ENCODE measurements around the gene SLC15A2.
"Not testable (repeated sequence)": the region's sequence is repeated elsewhere in the genome, so short reads cannot be mapped to it uniquely, and the experiment has no call there.

SLC15A2 gene

DNA sequence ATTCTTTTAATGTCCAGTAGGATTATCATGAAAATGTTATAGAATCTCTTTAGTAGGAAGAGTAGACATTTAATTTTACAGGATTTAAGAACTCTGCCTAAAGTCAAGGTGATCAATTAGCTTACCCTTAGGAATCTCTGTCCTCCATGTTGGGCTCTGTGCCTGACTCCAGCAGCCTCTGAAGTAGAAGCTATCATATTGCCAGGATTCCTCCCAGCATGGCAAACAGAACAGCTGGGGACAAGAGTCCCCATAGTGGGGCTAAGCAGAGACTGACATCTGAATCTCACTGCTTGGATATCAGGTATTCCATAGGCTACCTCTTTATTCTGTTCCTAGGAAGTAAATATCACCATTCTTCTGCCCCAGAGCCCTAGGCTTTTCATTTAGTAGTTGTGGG lies 1.5 kb downstream of the SLC15A2 start:
- no peaks in the 10 kb centered on the region for H3K27me3 Mint-ChIP-seq
- H3K4me1 Mint-ChIP-seq: no peaks in the 10 kb centered on the region
- ATAC-seq (ENCODE audit: low read depth) (no peak), DNase-seq (ENCODE audit: low spot score in 2 of 2) (no peak)
- H3K36me3 Mint-ChIP-seq: peaks cover 29% of the 10 kb centered on the region
- no peak overlapping the region for H3K27ac Mint-ChIP-seq
- H3K4me3 Mint-ChIP-seq: no peak overlapping the region
- H3K9me3 Mint-ChIP-seq: no peaks in the 10 kb centered on the region

DNA sequence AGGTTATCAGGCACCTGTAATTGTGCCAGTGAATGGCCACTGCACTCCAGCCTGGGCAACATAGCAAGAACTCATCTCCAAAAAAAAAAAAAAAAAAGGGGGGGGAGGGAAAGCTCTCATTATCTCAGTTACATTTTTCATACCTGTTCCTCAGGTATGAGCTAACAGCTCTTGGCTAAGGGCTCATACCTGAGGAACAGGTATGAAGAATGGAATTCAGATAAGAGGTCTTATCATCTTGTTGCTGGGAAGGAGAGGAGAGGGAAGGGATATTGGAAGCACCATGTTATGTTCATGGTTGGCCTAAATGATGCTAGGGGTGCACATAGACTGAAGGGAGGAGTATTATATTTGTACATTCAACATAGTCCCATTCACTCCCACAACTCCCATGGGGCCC lies 2.6 kb downstream of the SLC15A2 start:
- H3K4me1 Mint-ChIP-seq: no peaks in the 10 kb centered on the region
- no peaks in the 10 kb centered on the region for H3K27me3 Mint-ChIP-seq
- H3K9me3 Mint-ChIP-seq: no peaks in the 10 kb centered on the region
- no peak for DNase-seq (ENCODE audit: low spot score in 2 of 2)
- H3K36me3 Mint-ChIP-seq: peaks cover 35% of the 10 kb centered on the region
- no peak overlapping the region for H3K4me3 Mint-ChIP-seq
- ATAC-seq (ENCODE audit: low read depth): no peak
- H3K27ac Mint-ChIP-seq: no peak overlapping the region

DNA sequence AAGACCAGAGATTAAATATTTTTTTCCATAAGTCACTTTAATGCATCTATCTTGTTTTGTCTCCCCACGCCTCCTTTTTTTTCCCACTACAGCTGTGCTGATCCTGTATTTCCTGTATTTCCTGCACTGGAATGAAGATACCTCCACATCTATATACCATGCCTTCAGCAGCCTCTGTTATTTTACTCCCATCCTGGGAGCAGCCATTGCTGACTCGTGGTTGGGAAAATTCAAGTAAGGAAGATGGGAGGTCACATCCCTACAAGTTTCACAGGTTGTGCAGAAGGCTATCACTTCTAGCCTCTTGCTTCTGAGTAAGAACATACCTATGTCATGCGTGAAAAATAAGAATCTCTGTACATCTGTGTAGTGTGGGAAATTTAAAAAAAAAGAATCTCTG lies 3.1 kb downstream of the SLC15A2 start:
- no peak overlapping the region for H3K4me3 Mint-ChIP-seq
- peaks cover 37% of the 10 kb centered on the region for H3K36me3 Mint-ChIP-seq
- no peak overlapping the region for H3K27ac Mint-ChIP-seq
- H3K9me3 Mint-ChIP-seq: no peaks in the 10 kb centered on the region
- ATAC-seq (ENCODE audit: low read depth) (no peak), DNase-seq (ENCODE audit: low spot score in 2 of 2) (no peak)
- H3K27me3 Mint-ChIP-seq: no peaks in the 10 kb centered on the region
- no peaks in the 10 kb centered on the region for H3K4me1 Mint-ChIP-seq

DNA sequence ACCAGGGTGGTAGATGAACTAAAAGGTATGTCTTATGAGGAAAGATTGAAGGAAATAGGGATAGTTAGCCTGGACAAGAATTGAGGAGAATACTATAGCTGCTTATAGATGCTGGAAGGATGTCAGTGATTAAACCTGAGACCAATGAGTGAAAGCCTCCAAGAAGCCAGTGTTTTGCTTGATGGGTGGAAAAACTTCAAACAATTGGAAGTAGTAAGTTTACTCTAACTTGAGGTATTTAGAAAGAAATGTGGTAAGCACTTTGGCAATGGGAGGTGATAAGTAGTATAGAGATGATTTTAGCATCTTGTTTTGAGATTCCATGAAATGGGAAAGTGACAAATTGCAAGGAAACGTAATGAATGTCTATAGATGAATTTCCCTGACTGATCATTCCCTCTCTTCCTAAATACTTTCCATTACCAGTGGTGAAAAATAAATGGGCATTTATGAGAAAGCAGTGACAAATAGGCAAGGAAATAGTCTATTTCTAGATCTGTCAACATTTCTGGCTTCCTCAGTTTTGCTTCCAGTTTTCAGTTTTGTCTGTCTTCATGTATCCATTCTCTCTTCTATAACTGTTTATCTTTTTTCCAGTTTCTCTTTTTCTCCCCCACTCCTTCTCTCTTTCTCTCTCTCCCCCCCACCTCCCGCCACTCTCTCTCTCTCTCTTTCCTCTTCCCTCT lies 19.2 kb downstream of the SLC15A2 start:
- peaks cover under 1% of the 10 kb centered on the region for H3K9me3 Mint-ChIP-seq
- no peak overlapping the region for H3K4me3 Mint-ChIP-seq
- DNase-seq (ENCODE audit: low spot score in 2 of 2) (no peak), ATAC-seq (ENCODE audit: low read depth) (no peak)
- H3K27ac Mint-ChIP-seq: peak overlapping the region; percentile 15
- peaks cover 6% of the 10 kb centered on the region for H3K4me1 Mint-ChIP-seq
- no peaks in the 10 kb centered on the region for H3K27me3 Mint-ChIP-seq
- H3K36me3 Mint-ChIP-seq: peaks cover 60% of the 10 kb centered on the region

DNA sequence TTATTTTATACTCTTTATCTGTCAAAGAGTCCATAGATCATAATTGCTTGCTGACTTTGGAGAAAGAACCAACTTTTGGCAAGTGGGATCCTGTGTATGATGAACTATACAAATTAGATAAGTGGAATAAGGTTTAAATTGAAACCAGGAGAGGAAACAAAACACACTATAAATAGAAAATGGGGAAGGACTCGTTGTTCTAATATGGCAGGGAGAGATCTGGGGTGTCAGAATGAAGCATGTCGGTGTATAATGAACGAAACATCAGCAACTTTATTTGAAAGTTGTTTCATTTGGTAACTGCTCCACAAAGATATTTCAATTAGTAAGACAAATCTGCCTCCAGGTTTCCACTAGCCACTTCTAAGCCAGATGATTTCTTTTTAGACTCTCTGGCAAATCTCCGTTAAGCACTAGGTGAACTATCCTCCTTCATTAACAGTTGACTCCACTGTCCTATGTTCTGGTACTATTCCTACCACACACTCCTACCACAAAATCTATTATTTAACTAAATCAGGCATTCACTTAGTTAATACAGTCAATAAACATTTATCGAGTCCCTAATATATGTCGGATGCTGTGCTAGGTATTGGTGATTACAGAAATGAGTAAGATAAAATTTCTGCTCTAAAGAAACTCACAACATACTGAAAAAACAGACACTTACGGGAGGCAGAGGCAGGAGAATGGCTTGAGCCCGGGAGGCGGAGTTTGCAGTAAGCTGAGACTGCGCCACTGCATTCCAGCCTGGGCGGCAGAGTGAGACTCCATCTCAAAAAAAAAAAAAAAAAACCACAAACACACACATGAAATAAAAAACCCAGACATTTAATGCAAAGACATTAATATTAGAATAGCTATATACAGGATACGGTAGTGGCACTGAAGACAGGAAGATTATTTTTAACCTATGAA lies 20.1 kb downstream of the SLC15A2 start:
- no peak for ATAC-seq (ENCODE audit: low read depth)
- Mint-ChIP-seq H3K36me3 (peaks cover 63% of the 10 kb centered on the region), H3K4me3 (no peak overlapping the region), H3K9me3 (no peaks in the 10 kb centered on the region), H3K4me1 (peaks cover 5% of the 10 kb centered on the region), H3K27ac (peak overlapping the region; percentile 15), H3K27me3 (no peaks in the 10 kb centered on the region)
- no peak for DNase-seq (ENCODE audit: low spot score in 2 of 2)

DNA sequence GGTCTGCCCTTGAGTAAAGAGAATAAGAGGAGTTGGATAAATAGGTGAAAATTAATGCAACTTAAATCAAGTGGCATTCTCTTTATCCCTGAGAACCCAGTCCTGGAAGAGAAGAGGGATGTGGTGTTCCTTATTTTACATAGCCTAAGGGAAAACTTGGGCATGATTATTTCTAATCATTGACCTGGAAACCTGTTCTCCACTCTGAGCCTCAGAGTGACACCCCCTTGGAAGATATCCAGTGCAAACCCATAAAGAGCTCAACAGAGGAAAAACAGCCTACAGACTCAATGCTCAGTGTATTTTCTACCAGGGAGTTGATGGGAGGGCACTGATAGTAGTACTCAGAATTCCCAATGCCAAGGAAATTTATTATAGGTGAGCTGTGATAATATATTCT lies 22.0 kb downstream of the SLC15A2 start:
- H3K9me3 Mint-ChIP-seq: no peaks in the 10 kb centered on the region

DNA sequence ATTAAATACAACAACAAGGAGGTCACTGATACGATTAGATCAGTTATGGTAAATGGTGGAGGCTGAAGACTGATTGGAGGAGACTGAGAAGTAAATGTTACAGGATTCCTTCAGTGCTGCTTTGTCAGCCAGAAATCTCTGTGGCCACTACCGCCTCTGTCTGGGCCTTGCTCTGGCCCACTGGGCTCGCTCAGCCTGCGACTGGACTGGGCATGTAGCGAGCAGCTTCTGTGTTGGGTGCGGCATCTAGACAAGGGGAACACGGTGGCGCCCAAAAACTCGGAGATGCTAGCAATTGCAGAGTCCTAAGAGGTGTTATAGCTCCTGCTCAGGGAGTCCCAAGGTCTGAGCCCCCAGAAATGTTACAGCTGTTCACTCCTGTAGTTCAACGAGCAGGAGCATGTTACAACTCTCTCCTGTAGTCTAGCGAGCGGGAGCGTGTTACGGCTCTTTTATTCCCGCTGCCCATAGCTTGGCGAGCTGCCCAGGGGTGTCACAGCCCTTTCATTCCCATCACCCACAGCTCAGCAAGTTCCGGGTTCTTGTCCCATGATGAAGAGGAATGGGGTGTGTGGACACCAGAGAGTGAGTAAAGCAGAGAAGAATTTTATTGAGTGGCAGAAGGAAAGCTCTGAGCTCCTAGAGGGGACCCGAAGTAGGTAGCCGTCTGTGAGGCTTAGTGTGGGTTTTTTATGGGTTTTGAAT lies 24.7 kb downstream of the SLC15A2 start:
- Mint-ChIP-seq H3K27ac (no peak overlapping the region), H3K4me3 (no peak overlapping the region), H3K9me3 (no peaks in the 10 kb centered on the region), H3K27me3 (no peaks in the 10 kb centered on the region), H3K36me3 (peaks cover 64% of the 10 kb centered on the region), H3K4me1 (peaks cover under 1% of the 10 kb centered on the region)
- ATAC-seq (ENCODE audit: low read depth): no peak
- no peak for DNase-seq (ENCODE audit: low spot score in 2 of 2)

More for the DNA sequence above, 22.0 kb downstream of the SLC15A2 start:
- Mint-ChIP-seq H3K36me3 (peaks cover 62% of the 10 kb centered on the region), H3K4me1 (peaks cover 5% of the 10 kb centered on the region), H3K27ac (no peak overlapping the region), H3K4me3 (no peak overlapping the region), H3K27me3 (no peaks in the 10 kb centered on the region)
- DNase-seq (ENCODE audit: low spot score in 2 of 2) (no peak), ATAC-seq (ENCODE audit: low read depth) (no peak)

DNA sequence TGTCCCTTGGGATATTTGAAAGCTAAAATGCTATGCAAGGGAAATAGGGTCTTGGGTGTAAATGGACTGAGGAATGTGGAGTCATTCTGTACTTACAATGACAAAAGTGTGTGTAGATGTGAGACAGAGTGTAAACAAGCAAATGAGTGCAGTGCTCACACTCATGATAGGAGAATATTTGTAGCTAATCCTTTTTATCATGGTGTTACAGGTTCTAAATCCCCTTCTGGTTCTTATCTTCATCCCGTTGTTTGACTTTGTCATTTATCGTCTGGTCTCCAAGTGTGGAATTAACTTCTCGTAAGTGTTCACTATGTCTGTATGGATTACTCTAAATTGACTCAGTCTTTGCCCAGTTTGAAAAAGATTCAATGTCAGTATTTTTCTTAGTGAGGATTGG lies 30.5 kb downstream of the SLC15A2 start:
- no peak for ATAC-seq (ENCODE audit: low read depth)
- Mint-ChIP-seq H3K27me3 (no peaks in the 10 kb centered on the region), H3K36me3 (peaks cover 71% of the 10 kb centered on the region), H3K4me1 (peaks cover 3% of the 10 kb centered on the region), H3K4me3 (no peak overlapping the region), H3K27ac (no peak overlapping the region), H3K9me3 (peaks cover 3% of the 10 kb centered on the region)
- DNase-seq (ENCODE audit: low spot score in 2 of 2): no peak

DNA sequence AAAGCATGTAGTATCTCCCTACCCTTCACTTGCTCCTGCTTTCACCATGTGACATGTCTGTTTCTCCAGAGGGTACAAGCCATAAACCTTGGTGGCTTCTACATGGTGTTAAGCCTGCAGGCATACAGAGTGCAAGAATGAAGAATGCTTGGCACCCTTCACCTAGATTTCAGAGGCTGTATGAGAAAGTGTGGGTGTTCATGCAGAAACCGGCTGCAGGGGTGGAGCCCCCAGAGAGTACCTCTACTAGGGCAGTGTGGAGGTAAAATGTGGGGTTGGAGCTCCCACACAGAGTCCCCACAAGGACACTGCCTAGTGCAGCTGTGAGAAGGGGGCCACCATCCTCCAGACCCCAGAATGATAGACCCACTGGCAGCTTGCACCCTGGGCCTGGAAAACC lies 32.2 kb downstream of the SLC15A2 start:
- Mint-ChIP-seq H3K9me3 (peaks cover 3% of the 10 kb centered on the region), H3K27me3 (no peaks in the 10 kb centered on the region), H3K36me3 (peaks cover 75% of the 10 kb centered on the region), H3K4me3 (no peak overlapping the region), H3K27ac (no peak overlapping the region), H3K4me1 (peaks cover 3% of the 10 kb centered on the region)
- DNase-seq (ENCODE audit: low spot score in 2 of 2) (no peak), ATAC-seq (ENCODE audit: low read depth) (no peak)

DNA sequence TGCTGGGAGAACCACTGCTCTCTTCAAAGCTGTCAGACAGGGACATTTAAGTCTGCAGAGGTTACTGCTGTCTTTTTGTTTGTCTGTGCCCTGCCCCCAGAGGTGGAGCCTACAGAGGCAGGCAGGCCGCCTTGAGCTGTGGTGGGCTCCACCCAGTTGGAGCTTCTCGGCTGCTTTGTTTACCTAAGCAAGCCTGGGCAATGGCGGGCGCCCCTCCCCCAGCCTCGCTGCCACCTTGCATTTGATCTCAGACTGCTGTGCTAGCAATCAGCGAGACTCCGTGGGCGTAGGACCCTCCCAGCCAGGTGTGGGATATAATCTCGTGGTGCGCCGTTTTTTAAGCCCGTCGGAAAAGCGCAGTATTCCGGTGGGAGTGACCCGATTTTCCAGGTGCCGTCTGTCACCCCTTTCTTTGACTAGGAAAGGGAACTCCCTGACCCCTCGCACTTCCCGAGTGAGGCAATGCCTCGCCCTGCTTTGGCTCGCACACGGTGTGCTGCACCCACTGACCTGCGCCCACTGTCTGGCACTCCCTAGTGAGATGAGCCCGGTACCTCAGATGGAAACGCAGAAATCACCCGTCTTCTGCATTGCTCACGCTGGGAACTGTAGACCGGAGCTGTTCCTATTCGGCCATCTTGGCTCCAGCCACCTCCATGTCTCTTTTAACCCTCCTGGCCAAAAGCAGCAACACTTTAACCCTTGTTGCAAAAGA lies 44.1 kb downstream of the SLC15A2 start:
- not testable (repeated sequence) for H3K27ac Mint-ChIP-seq; ATAC-seq (ENCODE audit: low read depth); H3K4me1 Mint-ChIP-seq; H3K27me3 Mint-ChIP-seq; H3K9me3 Mint-ChIP-seq; DNase-seq (ENCODE audit: low spot score in 2 of 2); H3K4me3 Mint-ChIP-seq
- H3K36me3 Mint-ChIP-seq: peaks cover 27% of the 10 kb centered on the region

DNA sequence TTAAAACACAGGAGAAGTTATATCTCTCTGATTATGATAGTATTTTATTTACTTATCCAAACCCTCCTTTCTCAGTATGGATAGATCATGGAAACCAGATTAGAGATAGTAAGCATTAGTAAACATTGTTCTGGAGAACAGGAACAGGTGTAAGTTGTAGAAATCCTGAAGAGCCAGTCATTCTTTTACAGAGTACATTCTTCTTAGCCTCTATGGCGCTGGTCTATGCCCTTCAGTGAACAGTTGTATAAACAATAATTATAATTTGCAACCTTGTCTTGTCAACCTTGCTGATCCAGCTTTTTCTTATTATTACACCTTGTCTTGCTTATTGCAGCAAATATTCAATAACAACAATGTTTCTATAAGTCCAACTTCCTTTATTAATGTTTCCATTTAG lies 47.4 kb downstream of the SLC15A2 start:
- H3K27ac Mint-ChIP-seq: peak overlapping the region; percentile 39
- no peaks in the 10 kb centered on the region for H3K4me1 Mint-ChIP-seq
- H3K36me3 Mint-ChIP-seq: peaks cover 24% of the 10 kb centered on the region
- DNase-seq (ENCODE audit: low spot score in 2 of 2) (no peak), ATAC-seq (ENCODE audit: low read depth) (no peak)
- H3K9me3 Mint-ChIP-seq: no peaks in the 10 kb centered on the region
- H3K4me3 Mint-ChIP-seq: no peak overlapping the region
- H3K27me3 Mint-ChIP-seq: no peaks in the 10 kb centered on the region

DNA sequence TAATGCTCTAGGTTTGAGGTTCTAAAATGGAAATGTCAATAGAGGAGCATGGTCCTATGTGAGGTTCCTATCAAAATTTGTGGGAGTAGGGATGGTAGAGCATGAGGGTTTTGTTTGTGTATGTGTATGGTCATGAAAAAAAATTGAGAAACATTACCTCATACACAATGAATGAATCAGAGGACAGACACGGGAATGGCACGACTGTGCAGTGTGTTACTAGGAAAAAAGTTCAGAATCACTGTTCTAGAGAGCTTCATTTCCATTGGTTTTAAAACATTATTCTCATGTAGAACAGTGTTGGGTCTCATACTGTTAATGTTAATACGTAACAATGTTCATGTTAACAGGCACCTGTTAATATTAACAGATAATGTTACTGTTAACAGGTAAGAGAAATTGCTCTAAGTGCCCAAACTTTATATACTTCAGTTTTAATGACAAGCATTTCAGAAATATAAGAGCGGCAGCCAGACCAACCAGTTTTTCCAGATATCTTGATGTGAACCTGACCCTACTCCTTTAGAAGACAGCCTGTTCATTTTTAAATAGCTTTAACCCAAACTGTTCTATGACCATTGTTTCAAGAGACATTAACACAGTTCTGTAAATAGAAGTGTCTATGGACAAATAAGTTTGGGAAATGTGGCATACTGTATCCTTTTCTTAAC lies 48.0 kb downstream of the SLC15A2 start:
- no peak for ATAC-seq (ENCODE audit: low read depth)
- Mint-ChIP-seq H3K27ac (peak overlapping the region; percentile 39), H3K9me3 (no peaks in the 10 kb centered on the region), H3K27me3 (no peaks in the 10 kb centered on the region), H3K4me1 (no peaks in the 10 kb centered on the region), H3K4me3 (no peak overlapping the region), H3K36me3 (peaks cover 24% of the 10 kb centered on the region)
- no peak for DNase-seq (ENCODE audit: low spot score in 2 of 2)

DNA sequence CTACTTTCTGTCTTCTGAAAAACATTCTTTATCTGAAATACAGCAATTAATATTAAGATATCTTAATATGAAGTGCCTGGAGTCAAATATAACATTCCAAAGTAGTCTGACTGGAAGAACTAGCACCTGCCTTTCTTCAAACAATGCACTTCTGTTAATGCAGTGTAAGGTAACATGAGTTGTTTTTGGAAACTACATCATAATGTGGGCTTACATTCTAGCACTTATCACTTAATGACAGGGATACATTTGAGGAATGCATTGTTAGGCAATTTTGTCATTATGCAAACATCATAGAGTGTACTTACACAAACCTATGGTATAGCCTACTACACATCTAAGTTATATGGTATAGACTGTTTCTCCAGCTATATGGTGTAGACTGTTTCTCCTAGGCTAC lies 49.2 kb downstream of the SLC15A2 start:
- DNase-seq (ENCODE audit: low spot score in 2 of 2) (no peak), ATAC-seq (ENCODE audit: low read depth) (no peak)
- Mint-ChIP-seq H3K4me1 (no peaks in the 10 kb centered on the region), H3K36me3 (peaks cover 23% of the 10 kb centered on the region), H3K27ac (no peak overlapping the region), H3K27me3 (no peaks in the 10 kb centered on the region), H3K9me3 (no peaks in the 10 kb centered on the region), H3K4me3 (no peak overlapping the region)
